ENCODE results near the gene ABTB2. TPM values are rescaled to one million over a fixed set of nuclear protein-coding genes. Genes with fewer than 3 reads are reported as not detected.
A peak's percentile ranks its signal among the peaks of the same experiment; 100 is the strongest.
"Not testable (repeated sequence)": the region's sequence is repeated elsewhere in the genome, so short reads cannot be mapped to it uniquely, and the experiment has no call there.

The ABTB2 gene
- polyA plus RNA-seq, 1 donor = 8.3 TPM

DNA sequence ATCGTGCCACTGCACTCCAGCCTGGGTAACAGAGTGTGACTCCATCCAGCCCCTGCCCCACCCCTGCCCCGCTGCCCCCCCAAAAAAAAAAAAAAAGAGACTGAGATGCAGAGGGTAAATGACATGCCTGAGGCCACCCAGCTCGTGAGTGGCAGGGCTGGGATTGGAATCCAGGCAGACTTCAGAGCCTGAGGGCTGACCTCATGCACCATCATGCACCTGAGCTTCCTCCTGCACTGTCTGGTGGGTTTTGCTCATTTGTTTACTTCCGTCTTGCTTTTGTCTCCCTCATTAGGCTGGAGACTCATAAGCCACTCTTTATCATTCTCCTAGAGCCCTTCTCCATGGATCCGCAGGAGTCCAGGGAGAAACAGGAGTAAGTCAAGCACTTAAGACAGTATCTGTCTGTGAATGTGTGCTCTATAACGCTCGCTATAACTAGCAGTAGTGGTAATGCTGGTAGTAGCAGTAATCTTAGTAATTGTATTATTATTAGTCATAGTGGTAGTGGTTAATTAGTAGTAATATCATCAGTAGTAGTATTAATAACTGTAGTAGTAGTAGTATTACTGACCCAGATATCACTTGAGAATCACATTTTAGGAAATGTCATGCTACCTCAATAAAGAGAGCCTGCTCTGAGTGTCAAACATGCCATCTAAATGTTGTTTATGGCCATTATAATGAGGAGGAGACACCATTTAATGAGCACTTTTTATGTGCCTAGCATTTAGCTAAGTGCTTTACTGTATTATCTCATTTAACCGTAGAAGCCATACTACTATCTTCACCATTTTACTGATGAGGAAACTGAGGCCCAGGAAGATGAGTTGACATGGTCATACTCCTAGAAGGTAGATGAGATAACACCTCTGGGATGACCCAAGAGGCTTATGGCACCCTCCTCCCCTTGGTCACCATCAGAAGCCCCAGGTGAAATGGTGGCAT lies 167.3 kb downstream of the ABTB2 start:
- DNase-seq (ENCODE audit: low read depth) = no peak

GRCh38 chr11:34189191-34189590 lies 168.6 kb downstream of the ABTB2 start:
- DNase-seq (ENCODE audit: low read depth) = no peak

DNA sequence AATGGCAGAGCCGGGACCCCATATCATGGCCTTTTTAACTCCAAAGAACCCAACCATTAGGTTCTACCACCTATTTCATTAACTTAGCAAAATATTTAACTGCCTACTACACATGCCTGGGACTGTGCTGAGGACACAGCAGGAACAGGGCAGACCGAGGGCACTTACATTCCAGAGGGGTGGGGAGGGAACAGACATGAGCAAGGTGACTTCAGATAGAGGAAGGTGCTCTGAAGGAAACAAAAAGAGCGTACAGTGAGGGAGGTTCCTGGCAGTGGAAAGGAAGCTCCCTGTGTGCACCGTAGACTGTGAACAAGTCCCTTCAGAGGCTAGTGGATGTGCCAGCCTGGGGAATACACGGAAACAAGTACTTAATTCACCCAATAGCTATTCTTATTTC lies 169.6 kb downstream of the ABTB2 start:
- DNase-seq (ENCODE audit: low read depth) = no peak

DNA sequence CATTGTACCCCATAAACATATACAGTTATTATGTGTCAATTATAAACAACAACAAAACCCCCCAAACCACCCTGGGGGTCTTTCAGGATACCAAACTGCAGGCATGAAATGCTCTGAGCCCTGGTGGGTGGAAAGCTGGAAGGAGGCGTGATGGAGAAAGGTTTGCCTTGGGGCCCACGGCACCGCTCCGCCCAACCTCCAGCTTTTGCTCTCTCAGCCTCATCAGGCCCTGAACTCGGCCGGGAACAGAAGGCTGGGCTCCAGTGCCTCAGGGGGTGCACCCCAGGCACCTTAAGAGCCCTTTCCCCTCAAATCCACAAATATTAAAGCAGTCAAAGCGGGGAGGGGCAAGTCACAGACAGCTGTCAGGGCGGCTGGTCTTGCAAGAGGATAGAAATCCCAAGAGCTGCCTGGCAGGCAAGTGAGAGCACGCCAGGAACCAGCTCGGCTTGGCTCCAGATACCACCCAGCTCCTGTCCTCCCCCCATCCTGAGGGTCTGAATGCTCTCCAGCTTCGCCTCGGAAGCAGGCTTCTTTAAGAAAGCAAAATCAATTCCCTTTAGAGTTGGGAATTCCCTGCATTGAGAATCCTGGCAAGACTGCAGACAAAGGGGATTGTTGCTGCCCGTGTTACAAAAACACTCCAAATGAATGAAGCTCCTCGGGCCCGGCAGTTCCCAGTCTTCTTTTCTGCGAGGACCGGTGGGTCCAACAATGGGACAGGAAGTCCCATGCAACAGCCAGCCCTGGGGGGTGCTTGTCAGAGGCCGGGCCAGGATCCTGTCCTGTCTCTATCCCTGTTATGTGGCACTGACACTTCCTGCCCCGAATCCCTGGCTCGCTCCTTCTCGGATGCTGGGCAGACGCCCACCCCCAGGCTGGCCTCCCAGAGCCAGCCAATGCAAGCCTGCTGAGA lies 171.6 kb downstream of the ABTB2 start:
- DNase-seq (ENCODE audit: low read depth) = no peak

DNA sequence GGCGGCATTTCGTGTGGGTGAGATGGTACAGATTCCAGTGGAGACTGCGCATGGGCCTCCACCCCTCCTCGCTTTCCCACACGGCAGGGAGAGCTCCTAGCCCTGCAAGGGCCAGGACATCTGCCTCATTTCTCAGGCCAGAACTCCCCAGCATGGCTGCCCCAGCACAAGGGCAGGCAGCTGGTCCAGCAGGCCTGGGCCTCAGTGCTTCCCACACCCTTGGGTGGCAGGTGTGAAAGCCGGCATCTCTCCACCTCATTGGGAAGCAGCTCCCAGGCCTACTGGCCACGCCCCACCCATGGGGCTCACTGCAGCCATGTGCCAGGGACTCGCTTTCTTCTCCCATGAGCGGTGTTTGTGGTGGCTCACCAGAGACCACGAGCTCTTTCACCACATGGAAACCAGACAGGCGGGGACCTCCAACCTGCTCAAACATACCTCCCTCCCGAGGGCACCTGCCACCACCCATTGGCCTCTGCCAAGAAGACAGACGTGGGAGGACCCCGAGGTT lies 173.2 kb downstream of the ABTB2 start:
- no peak for DNase-seq (ENCODE audit: low read depth)

DNA sequence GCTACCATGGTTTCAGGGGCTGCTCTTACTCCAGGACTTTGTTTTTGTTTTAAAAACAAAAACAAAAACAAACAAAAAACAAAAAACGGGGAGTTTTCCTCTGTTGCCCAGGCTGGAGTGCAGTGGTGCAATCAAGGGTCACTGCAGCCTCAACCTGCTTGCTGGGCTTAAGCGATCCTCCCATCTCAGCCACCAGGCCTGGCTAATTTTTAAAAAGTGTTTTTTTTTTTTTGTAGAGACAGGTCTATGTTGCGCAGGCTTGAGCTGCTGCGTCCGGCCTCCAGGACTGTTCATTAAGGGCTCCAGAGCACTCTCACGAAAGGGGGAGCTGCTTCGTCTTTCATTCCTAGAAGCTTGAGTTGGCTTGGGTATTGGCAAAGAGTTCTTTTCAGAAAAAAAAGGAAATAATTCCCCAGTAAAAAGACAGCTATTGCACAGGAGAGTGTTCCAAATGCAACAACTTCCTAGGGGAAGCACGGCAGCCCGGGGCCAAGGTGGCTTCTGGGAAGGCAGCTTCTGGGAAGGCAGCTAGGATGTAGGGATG lies 173.9 kb downstream of the ABTB2 start:
- no peak for DNase-seq (ENCODE audit: low read depth)

DNA sequence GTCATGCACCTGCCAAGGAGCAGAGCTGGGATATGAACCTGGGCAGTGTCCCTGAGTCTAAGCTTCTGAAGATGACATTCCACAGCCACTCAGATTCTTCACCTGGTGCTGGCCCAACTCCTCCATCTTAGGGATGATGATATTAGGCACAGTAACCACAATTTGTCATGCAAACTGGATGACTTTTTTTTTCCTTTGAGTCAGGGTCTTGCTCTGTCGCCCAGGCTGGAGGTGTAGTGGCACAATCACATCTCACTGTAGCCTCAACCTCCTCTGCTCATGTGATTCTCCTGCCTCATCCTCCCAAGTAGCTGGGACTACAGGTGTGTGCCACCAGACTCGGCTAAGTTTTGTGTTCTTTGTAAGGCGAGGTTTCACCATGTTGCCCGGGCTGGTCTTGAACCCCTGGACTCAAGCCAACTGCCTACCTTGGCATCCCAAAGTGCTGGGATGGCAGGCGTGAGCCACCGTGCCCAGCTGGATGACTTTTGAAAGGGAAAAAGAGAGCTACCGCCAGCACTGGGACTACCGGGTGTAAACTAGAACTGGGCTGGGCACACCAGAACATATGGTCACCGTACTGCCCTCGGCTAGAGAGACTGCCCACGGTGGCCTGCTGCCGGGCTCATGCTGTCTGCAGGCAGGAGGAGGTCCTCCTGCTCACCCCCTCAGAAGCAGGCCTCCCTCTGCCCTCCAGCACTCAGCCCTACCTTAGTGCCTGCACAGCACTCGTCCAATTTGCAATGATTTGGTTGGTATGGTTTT lies 174.7 kb downstream of the ABTB2 start:
- DNase-seq (ENCODE audit: low read depth) = no peak

DNA sequence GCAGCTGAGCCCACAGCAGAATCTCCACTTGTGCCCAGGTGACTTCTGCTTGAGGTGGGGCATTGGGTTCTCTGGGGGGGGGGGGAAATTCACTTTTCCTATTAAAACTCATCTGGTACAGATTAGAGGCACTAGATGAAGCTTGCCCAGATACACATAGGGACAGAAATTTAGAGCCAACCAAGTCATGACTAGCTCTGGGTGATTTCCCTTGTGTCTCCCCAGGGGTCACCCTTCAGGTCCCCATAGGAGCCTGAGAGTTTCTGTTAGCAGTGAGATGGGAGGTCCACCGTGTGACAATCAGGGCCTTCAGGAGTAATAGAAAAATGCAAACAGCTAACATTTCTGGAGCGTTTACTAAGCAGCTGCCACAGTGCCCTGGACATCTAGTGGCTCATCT lies 175.4 kb downstream of the ABTB2 start:
- no peak for DNase-seq (ENCODE audit: low read depth)

DNA sequence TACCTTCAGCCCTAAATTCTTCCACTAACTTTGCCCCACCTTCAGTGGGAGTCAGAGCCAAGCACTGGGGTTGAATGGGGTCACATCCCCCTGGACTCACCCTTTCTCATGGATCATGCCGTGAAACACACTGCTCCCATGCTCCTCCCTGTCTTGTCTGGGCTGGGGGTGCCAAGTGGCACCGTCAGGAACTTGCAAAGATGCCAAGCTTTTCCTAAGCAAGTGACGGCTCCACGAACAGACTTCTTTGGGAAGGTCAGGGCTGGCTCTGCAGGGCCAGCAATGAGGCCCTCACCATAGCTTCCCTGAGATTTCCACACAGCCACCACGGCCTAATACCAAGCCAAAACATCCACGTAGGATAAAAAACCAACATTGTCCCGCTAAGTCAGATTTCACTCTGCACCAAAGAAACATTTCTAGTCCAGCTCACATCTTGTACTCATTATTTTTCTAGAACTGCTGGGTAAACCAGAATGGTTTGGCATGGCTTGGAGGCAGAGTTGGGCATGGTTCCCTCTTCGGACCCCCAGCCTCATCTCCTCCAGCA lies 175.9 kb downstream of the ABTB2 start:
- no peak for DNase-seq (ENCODE audit: low read depth)

- DNase-seq (ENCODE audit: low read depth) = no peak
These were observed 176.6 kb downstream of the ABTB2 start for GRCh38 chr11:34181251-34181650.

GRCh38 chr11:34180814-34181165 lies 177.0 kb downstream of the ABTB2 start:
- DNase-seq (ENCODE audit: low read depth) = not testable (repeated sequence)

- no peak for DNase-seq (ENCODE audit: low read depth)
These were observed 177.6 kb downstream of the ABTB2 start for GRCh38 chr11:34180040-34180813.

DNA sequence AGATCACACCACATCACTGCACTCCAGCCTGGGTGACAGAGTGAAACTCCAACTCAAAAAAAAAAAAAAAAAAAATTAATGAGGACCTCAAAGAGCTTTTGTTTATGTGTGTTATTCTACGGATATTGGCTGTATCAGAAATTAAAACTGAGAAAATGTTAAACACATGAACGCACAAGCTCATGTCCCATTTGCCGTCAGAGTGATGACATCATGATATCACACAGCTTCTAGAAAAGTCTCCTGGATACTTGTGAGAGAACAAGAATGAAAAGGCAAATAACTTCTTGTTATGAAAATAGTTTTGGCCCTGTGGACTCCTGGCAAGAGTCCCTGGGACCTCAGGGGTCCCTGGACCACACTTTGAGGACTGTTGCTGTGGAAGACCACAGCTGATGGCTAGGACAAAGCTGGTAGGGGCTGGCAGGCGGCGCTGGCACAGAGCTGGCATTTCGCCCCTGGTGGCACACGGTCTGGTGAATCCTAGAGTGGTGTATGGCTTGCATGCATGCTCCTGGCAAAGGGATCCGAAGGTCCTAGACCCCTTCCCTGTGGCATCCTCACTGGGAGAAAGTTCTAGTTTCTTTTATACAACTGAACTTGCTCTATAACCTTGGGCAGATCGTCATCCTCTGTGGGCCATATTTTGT lies 178.7 kb downstream of the ABTB2 start:
- no peak for DNase-seq (ENCODE audit: low read depth)

- DNase-seq (ENCODE audit: low read depth) = no peak
These were observed 179.5 kb downstream of the ABTB2 start for GRCh38 chr11:34178209-34178821.

DNA sequence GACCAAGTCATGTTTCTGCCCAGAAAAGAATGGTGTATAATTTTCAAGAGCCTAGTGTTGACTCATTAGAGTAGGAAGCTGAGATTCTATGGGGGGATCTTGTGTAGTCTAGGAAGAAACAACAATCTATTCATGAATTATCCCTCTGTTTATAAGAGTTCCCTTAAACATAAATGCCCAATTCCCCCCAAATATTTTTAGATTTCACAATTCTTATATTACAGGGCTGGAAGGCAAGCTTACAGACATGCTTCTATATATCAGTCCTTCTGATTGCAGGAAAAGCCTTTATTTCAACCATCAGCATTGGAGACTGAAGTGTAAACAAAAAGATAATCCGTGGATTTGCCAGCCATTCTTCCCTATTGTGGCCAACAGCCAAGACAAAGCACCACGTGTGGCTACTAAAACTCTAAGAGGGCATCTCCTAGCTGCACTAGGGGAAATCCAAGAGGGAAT lies 181.0 kb downstream of the ABTB2 start:
- DNase-seq (ENCODE audit: low read depth) = no peak

- DNase-seq (ENCODE audit: low read depth) = no peak
These were observed 182.4 kb downstream of the ABTB2 start for GRCh38 chr11:34175284-34176019.

DNA sequence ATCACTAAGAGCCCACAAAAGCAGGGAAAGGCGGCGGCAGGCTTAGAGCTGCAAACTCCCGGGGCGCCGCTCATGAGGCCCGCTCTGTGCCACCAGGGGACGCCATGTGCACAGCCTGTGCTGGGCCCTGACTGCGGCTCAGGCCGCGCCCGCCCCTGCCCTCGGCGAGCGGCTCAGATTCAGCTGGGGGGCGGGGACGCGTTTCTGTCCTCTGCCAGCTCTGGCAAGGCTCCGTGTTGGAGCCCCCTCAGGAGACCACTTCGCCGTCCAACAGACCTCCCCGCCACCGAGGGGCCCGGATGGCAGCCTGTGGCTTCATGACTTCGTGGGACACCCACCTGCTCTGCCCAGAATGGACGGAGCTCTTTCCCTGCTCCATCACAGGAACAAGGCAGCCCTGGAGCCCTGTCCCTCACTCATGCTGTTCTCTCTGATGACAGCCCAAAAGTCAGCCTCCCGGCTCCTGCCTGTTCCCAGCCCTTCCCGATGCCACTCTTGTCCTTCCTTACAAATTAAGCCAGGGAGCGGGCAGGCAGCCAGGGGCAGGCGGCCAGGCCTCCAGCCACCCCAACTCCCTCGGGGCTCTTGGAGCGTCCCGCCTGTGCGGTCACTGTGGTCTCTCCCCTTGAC lies 183.3 kb downstream of the ABTB2 start:
- peak; percentile 28 for DNase-seq (ENCODE audit: low read depth)

DNA sequence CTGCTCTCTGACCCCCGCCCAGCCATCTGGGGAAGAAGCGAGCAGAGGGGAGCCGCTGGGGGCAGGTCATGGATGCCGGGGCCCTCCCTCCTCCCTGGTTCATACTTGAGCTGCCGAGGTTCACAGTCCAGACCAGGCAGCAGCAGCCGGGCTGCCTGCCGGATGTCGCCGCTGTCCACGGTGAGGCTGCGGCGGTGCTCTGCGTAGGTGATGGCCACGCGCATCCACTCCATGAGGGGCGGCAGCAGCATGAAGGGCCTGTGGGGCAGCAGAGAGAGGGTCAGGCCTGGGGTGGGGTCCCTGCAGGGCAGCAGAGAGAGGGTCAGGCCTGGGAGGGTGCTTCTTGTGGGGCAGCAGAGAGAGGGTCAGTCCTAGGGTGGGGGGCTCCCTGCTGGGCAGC lies 184.8 kb downstream of the ABTB2 start:
- no peak for DNase-seq (ENCODE audit: low read depth)
